A673 (cell line): ENCODE measurements around the gene PLCG2.

Experiments used
- EZH2 ChIP-seq: fragments of 200-600 bp; sonication (generic); IDR thresholded peaks from 2 replicates; pipeline ENCODE4 v1.6.1; 2017; ENCODE audit warnings: borderline replicate concordance, low read depth, mild to moderate bottlenecking, mixed read lengths, antibody characterized with exemption, low read length; ENCODE audit not compliant: poor library complexity, severe bottlenecking
- TF ChIP-seq, protein P1 (sequence below): fragments of 300-800, 200-600 bp; sonication (generic); conservative IDR thresholded peaks from 2 replicates; pipeline ENCODE4 v1.5.1; 2017; ENCODE audit warnings: low read depth, mild to moderate bottlenecking, antibody characterized with exemption, low read length, moderate library complexity, mixed read lengths

- TF ChIP-seq, protein P1, sequence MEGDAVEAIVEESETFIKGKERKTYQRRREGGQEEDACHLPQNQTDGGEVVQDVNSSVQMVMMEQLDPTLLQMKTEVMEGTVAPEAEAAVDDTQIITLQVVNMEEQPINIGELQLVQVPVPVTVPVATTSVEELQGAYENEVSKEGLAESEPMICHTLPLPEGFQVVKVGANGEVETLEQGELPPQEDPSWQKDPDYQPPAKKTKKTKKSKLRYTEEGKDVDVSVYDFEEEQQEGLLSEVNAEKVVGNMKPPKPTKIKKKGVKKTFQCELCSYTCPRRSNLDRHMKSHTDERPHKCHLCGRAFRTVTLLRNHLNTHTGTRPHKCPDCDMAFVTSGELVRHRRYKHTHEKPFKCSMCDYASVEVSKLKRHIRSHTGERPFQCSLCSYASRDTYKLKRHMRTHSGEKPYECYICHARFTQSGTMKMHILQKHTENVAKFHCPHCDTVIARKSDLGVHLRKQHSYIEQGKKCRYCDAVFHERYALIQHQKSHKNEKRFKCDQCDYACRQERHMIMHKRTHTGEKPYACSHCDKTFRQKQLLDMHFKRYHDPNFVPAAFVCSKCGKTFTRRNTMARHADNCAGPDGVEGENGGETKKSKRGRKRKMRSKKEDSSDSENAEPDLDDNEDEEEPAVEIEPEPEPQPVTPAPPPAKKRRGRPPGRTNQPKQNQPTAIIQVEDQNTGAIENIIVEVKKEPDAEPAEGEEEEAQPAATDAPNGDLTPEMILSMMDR, result no peak
- no peak for TF ChIP-seq EZH2
Measured at GRCh38 chr16:81883235-81883634, 104.1 kb downstream of the PLCG2 start.
